ENCODE data around the gene GNAL.

DNA sequence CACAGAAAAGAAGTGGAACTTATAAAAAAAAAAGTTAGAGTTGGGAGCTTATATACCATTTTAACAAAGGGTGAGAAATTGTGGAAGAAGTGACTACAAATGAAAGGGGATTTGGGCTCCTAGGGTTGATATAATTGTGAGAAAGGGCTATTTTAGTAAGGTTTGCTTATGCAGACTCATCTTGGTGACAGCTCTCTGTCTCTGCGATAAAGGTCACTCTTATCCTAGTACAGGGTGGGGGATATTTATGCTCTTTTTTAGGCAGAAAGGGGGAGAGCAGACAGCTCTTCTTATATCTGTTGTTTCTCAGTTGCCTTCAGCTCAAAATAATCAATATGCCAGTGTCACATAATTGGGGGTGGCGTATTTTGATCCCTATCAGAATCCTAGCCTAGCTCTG lies 130.9 kb downstream of the GNAL start:
- TF ChIP-seq POLR2AphosphoS5 (IDR thresholded peaks at IDR 0.05; ENCODE audit: low read depth, low read length) (no peak), EZH2phosphoT487 (IDR thresholded peaks at IDR 0.05; ENCODE audit: borderline replicate concordance) (no peak), POLR2A (IDR thresholded peaks at IDR 0.05; ENCODE audit: borderline replicate concordance, extremely low read depth, insufficient read depth, insufficient read length) (no peak), FOSL1 (IDR thresholded peaks at IDR 0.05; ENCODE audit: low read depth) (no peak), ZNF274 (IDR thresholded peaks at IDR 0.05; ENCODE audit: low read depth, low read length) (no peak), YY1 (IDR thresholded peaks at IDR 0.05; ENCODE audit: extremely low read depth, insufficient replicate concordance, low read depth, low read length) (no peak), EZH2 (IDR thresholded peaks at IDR 0.05) (no peak), ZBTB33 (IDR thresholded peaks at IDR 0.05; ENCODE audit: extremely low read depth, insufficient replicate concordance, low read length) (no peak), RAD21 (IDR thresholded peaks at IDR 0.05; ENCODE audit: low read depth) (no peak), SP1 (IDR thresholded peaks at IDR 0.05; ENCODE audit: low read depth) (no peak)
- TF ChIP-seq, protein P1, sequence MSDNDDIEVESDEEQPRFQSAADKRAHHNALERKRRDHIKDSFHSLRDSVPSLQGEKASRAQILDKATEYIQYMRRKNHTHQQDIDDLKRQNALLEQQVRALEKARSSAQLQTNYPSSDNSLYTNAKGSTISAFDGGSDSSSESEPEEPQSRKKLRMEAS (IDR thresholded peaks at IDR 0.05) = no peak
- TF ChIP-seq, protein P2, sequence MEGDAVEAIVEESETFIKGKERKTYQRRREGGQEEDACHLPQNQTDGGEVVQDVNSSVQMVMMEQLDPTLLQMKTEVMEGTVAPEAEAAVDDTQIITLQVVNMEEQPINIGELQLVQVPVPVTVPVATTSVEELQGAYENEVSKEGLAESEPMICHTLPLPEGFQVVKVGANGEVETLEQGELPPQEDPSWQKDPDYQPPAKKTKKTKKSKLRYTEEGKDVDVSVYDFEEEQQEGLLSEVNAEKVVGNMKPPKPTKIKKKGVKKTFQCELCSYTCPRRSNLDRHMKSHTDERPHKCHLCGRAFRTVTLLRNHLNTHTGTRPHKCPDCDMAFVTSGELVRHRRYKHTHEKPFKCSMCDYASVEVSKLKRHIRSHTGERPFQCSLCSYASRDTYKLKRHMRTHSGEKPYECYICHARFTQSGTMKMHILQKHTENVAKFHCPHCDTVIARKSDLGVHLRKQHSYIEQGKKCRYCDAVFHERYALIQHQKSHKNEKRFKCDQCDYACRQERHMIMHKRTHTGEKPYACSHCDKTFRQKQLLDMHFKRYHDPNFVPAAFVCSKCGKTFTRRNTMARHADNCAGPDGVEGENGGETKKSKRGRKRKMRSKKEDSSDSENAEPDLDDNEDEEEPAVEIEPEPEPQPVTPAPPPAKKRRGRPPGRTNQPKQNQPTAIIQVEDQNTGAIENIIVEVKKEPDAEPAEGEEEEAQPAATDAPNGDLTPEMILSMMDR (IDR thresholded peaks at IDR 0.05 in 2 of 3, conservative IDR thresholded peaks at IDR 0.05 in 1 of 3; ENCODE audit: borderline replicate concordance in 1 of 3, insufficient read depth in 1 of 3, low read depth in 2 of 3, low read length in 2 of 3) = no peak

Measured in HCT116 (cell line).